GM12874 (cell line): ENCODE data around the gene CGB8.

ENCODE experiments used
- CTCF ChIP-seq: IDR thresholded peaks from 2 replicates; pipeline ENCODE4 v1.5.1; 2011; ENCODE audit warnings: low read depth, mild to moderate bottlenecking, control low read depth, low read length, moderate library complexity; ENCODE audit not compliant: insufficient read depth

The CGB8 gene

GRCh38 chr19:49019242-49019932 is 29.5 kb downstream of the CGB8 start:
- 0 out of 2 replicates have a peak, but pooled peaks have one; percentile 5 for TF ChIP-seq CTCF

GRCh38 chr19:49017666-49018351 is 31.1 kb downstream of the CGB8 start:
- peak; percentile 84 for TF ChIP-seq CTCF

GRCh38 chr19:49017041-49017665 is 31.8 kb downstream of the CGB8 start, which contains the start of gene LHB:
Gene LHB (minus strand): TSS chr19:49017091. CDS start chr19:49017081, 10 bp downstream.
- TF ChIP-seq CTCF, result no peak

- no peak for TF ChIP-seq CTCF
These were observed 32.7 kb downstream of the CGB8 start for GRCh38 chr19:49016067-49016839.

GRCh38 chr19:49014870-49015255 is 34.0 kb downstream of the CGB8 start:
- no peak for TF ChIP-seq CTCF

- no peak for TF ChIP-seq CTCF
These were observed 34.6 kb downstream of the CGB8 start for GRCh38 chr19:49014123-49014869.
